Heart left ventricle (tissue), 16 donors: Measurements from ENCODE around the gene ABCD4. TPM values are rescaled to one million over a fixed set of nuclear protein-coding genes. Genes with fewer than 3 reads are reported as not detected.

Experiments used
- ATAC-seq, 4 donors: fragments of 200-7000 bp; cut with Tn5 transposase; one replicate each; pipeline ENCODE4 v1.9.1; 2020 to 2022; ENCODE audit warnings: moderate library complexity in 4 of 4, mild to moderate bottlenecking in 3 of 4, moderate number of reproducible peaks in 1 of 4
- DNase-seq, 5 donors: peaks; one replicate each; pipeline ENCODE4 v3.0.0-alpha.2; 2020
- H3K27ac ChIP-seq, 12 donors: fragments of 200-600 bp; sonication (generic) in 4 of 12; one replicate each; pipeline versions ENCODE4 v1.5.0 to v1.8.0; 2016 to 2022; ENCODE audit warnings: mild to moderate bottlenecking in 2 of 12
- H3K27me3 ChIP-seq, 9 donors: fragments of 200-600 bp; sonication (generic) in 2 of 9; one replicate each; pipeline versions ENCODE4 v1.5.1 to v1.8.0; 2016 to 2022; ENCODE audit warnings: mild to moderate bottlenecking in 3 of 9
- H3K36me3 ChIP-seq, 9 donors: fragments of 200-600 bp; sonication (generic) in 2 of 9; one replicate each; pipeline versions ENCODE4 v1.5.0 to v1.8.0; 2018 to 2022; ENCODE audit warnings: mild to moderate bottlenecking in 2 of 9
- H3K4me1 ChIP-seq, 12 donors: fragments of 200-600 bp; sonication (generic) in 4 of 12; one replicate each; pipeline versions ENCODE4 v1.5.0 to v1.8.0; 2016 to 2022; ENCODE audit warnings: mild to moderate bottlenecking in 3 of 12
- H3K4me3 ChIP-seq, 12 donors: fragments of 200-600 bp; sonication (generic) in 4 of 12; one replicate each; pipeline versions ENCODE4 v1.5.0 to v1.8.0; 2017 to 2022; ENCODE audit warnings: mild to moderate bottlenecking in 9 of 12, moderate library complexity in 4 of 12
- H3K9me3 ChIP-seq, 12 donors: fragments of 200-600 bp; sonication (generic) in 4 of 12; one replicate each; pipeline versions ENCODE4 v1.5.0 to v1.8.0; 2016 to 2022; ENCODE audit warnings: mild to moderate bottlenecking in 1 of 12
- POLR2A ChIP-seq, 2 donors: fragments of 450-650 bp; IDR thresholded peaks; one replicate each; pipeline ENCODE4 v1.6.1; 2017; ENCODE audit warnings: antibody characterized with exemption in 2 of 2, mild to moderate bottlenecking in 2 of 2, moderate library complexity in 2 of 2
- WGBS, 4 donors: extraction: QIAGEN DNeasy Blood & Tissue Kit in 2 of 4; methylation state at CpG; one replicate each; pipeline versions ENCODE4 v1.1.5 to v1.1.7; 2013 to 2018; 5-methylcytosine and 5-hydroxymethylcytosine counted together
- intact Hi-C, 10 donors: fragments of 100-400 bp; cut with DNase I; formaldehyde crosslinking; loops; one replicate each; pipeline versions ENCODE4 v1.11.1 to v1.14.2; 2022
- polyA plus RNA-seq, 2 donors: library from polyadenylated mRNA; stranded (reverse); fragments of 200-250 nt; gene quantifications; one replicate each; pipeline ENCODE4 v1.2.3, GENCODE V29; 2013
- total RNA-seq, 9 donors: library from RNA; depleted of rRNA in 2 of 9; stranded (reverse); fragments of >200 nt in 2 of 9; fragmentation: NEBNext Ultra II Directional in 3 of 9; extraction: Animal tissue kit (Norgen Biotek cat#: 25700) in 3 of 9; gene quantifications; one replicate each; pipeline versions ENCODE4 v1.1.0 to v1.2.4, GENCODE V29; 2016 to 2023
- TF ChIP-seq, protein P1 (sequence below), 12 donors: fragments of 200-600 bp; sonication (generic) in 4 of 12; IDR thresholded peaks; one replicate each; pipeline versions ENCODE4 v1.5.0 to v1.8.0; 2018 to 2022; ENCODE audit warnings: antibody characterized with exemption in 12 of 12, mild to moderate bottlenecking in 5 of 12
- donor health status: ischemic (EF 13 %, LVEDD 7.1; RV severe dilation, severe dysfunction).
- donor health status: healthy with polysubstance abuse.
- donor health status: DM: no; HTN: yes; CAD: no.
- donor health status: DM: no; HTN: no; CAD: no.
- donor health status: ischemic (EF 25% LVEDD 6.9; RV normal size, moderate dysfunction).
- donor health status: ischemic (EF 25% LVEDD 5.7; RV mildly dilated, moderate dysfunction).
- donor health status: healthy.
- donor health status: DM: yes; HTN: yes; CAD: no.
- donor health status: ischemic (EF 35%, LVEDD 5.7; RV mildly dilated, moderate dysfunction).
- donor health status: nonischemic (EF 11% LVEDD 7.7; RV severe dilation, severe dysfunction).
- donor health status: DM: yes; HTN: yes; CAD: no.
- donor health status: PGD.
- donor health status: ischemic (EF 29% LVEDD 5.4; RV normal size, mild dysfunction).
- donor health status: nonischemic (EF 23%, LVEDD 6.1; RV moderate dilation, normal function).

The ABCD4 gene
- total and polyA plus RNA-seq, 11 donors, result 11.2 to 42.9 (median 22.3) TPM

DNA sequence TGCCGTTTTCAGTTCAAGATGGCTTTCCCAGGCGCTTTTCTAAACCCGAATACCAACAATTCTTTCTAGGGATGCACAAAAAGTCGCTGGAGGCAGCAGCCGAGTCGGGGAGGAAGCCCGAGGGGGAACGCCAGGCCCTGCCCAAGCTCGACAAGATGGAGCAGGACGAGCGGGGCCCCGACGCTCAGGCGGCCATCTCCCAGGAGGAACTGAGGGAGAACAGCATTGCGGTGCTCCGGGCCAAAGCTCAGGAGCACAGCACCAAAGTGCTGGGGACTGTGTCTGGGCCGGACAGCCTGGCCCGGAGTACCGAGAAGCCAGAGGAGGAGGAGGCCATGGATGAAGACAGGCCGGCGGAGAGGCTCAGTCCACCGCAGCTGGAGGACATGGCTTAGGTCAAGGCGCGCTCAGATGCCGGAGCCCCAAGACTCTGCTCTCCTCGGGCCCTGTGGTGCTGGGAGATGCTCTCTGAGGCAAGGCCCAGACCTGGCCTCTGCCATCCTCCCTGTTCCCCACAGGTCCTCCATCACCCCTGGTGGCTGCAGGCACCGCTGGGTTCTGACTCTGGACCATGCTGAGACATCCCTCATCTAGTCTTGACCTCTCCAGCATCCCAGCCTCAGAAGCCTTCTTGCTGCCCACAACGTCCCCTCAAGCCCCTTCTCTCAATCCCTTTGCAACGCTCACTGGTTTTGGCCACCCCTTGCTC is 42.1 kb downstream of the ABCD4 start:
- no peaks in the 10 kb centered on the region for H3K36me3 ChIP-seq
- WGBS, 4 donors, result 91 to 95% (median 93%) methylated on average over 29 of the region's 29 CpGs
- ATAC-seq, result no peak
- no peaks in the 10 kb centered on the region for H3K9me3 ChIP-seq
- intact Hi-C loops, result no loop called here
- no peak overlapping the region for H3K27ac ChIP-seq
- TF ChIP-seq POLR2A (IDR thresholded peaks at IDR 0.05), result no peak
- TF ChIP-seq, protein P1, sequence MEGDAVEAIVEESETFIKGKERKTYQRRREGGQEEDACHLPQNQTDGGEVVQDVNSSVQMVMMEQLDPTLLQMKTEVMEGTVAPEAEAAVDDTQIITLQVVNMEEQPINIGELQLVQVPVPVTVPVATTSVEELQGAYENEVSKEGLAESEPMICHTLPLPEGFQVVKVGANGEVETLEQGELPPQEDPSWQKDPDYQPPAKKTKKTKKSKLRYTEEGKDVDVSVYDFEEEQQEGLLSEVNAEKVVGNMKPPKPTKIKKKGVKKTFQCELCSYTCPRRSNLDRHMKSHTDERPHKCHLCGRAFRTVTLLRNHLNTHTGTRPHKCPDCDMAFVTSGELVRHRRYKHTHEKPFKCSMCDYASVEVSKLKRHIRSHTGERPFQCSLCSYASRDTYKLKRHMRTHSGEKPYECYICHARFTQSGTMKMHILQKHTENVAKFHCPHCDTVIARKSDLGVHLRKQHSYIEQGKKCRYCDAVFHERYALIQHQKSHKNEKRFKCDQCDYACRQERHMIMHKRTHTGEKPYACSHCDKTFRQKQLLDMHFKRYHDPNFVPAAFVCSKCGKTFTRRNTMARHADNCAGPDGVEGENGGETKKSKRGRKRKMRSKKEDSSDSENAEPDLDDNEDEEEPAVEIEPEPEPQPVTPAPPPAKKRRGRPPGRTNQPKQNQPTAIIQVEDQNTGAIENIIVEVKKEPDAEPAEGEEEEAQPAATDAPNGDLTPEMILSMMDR (IDR thresholded peaks at IDR 0.05), result no peak
- no peak for DNase-seq
- peaks cover 0 to 18% (median 12%) of the 10 kb centered on the region in 12 donors for H3K4me1 ChIP-seq
- no peak overlapping the region for H3K4me3 ChIP-seq
- peaks cover 0 to 19% (median 0%) of the 10 kb centered on the region in 9 donors for H3K27me3 ChIP-seq

- Histone ChIP-seq H3K36me3 (no peaks in the 10 kb centered on the region), H3K4me3 (no peak overlapping the region), H3K4me1 (peaks cover 0 to 18% (median 12%) of the 10 kb centered on the region in 12 donors), H3K27me3 (peaks cover 0 to 19% (median 0%) of the 10 kb centered on the region in 9 donors), H3K9me3 (no peaks in the 10 kb centered on the region), H3K27ac (no peak overlapping the region)
- no peak for DNase-seq
- ATAC-seq, result no peak
- intact Hi-C loops, result no loop called here
- TF ChIP-seq POLR2A (IDR thresholded peaks at IDR 0.05), result no peak
- TF ChIP-seq, protein P1 (IDR thresholded peaks at IDR 0.05), result no peak
- 95 to 98% (median 97%) methylated on average over 12 of the region's 12 CpGs for WGBS, 4 donors
These were observed 43.2 kb downstream of the ABCD4 start for GRCh38 chr14:74259513-74259912.

GRCh38 chr14:74258764-74259035 is 44.0 kb downstream of the ABCD4 start:
- H3K9me3 ChIP-seq, result no peaks in the 10 kb centered on the region
- 66 to 81% (median 70%) methylated on average over 3 of the region's 3 CpGs for WGBS, 4 donors
- no peak for TF ChIP-seq POLR2A (IDR thresholded peaks at IDR 0.05)
- TF ChIP-seq, protein P1 (IDR thresholded peaks at IDR 0.05), result no peak
- H3K36me3 ChIP-seq, result no peaks in the 10 kb centered on the region
- intact Hi-C loops, result no loop called here
- peaks cover 0 to 19% (median 0%) of the 10 kb centered on the region in 9 donors for H3K27me3 ChIP-seq
- ATAC-seq (no peak), DNase-seq (no peak)
- peaks cover 0 to 18% (median 12%) of the 10 kb centered on the region in 12 donors for H3K4me1 ChIP-seq
- H3K27ac ChIP-seq, result no peak overlapping the region
- H3K4me3 ChIP-seq, result peak overlapping the region in 6 of 12 donors; percentile 53 to 88 (median 70)

- peak overlapping the region in 4 of 12 donors; percentile 2 to 12 (median 8) for H3K27ac ChIP-seq
- ATAC-seq (peak in 2 of 4 donors; percentile 30 to 37), DNase-seq (no peak)
- 3 to 12% (median 5%) methylated on average over 42 to 56 of the region's 56 CpGs for WGBS, 4 donors
- H3K27me3 ChIP-seq, result peaks cover 0 to 19% (median 0%) of the 10 kb centered on the region in 9 donors
- H3K9me3 ChIP-seq, result no peaks in the 10 kb centered on the region
- intact Hi-C loops, result loop anchor here in 3 of 10 donors (2.0 kb wide), 2 partner anchors 147 to 151 kb away; no protein-coding TSS in a partner anchor
- no peaks in the 10 kb centered on the region for H3K36me3 ChIP-seq
- peaks cover 0 to 18% (median 12%) of the 10 kb centered on the region in 12 donors for H3K4me1 ChIP-seq
- TF ChIP-seq POLR2A (IDR thresholded peaks at IDR 0.05), result no peak
- TF ChIP-seq, protein P1 (IDR thresholded peaks at IDR 0.05), result no peak
- peak overlapping the region; percentile 47 to 88 (median 70) for H3K4me3 ChIP-seq
These were observed 44.6 kb downstream of the ABCD4 start for GRCh38 chr14:74257941-74258763.
